HepG2 (cell line): ENCODE data around the gene TUBB8. TPM values are rescaled to one million over a fixed set of nuclear protein-coding genes. Genes with fewer than 3 reads are reported as not detected.
"Not testable (repeated sequence)": the region's sequence is repeated elsewhere in the genome, so short reads cannot be mapped to it uniquely, and the experiment has no call there.

Experiments
- ATAC-seq: fragments of 200-7000 bp; cut with Tn5 transposase; 3 replicates; pipeline ENCODE4 v1.9.1; 2020; ENCODE audit warnings: mild to moderate bottlenecking, moderate library complexity
- BruUV-seq: library from RNA; stranded (reverse); fragments of 400-500 nt; replicated peaks from 2 replicates; lab custom pipeline; 2021; lab: Mats Ljungman, UMichigan
- CTCF ChIA-PET: fragments of 300-600 bp; formaldehyde crosslinking; extraction: SDS; loops from one replicate; lab custom pipeline; 2021; ENCODE audit warnings: low total read pairs, inconsistent platforms, low intra/inter-chr PET ratio; lab: Yijun Ruan, JAX
- POLR2A ChIA-PET: fragments of 350-600 bp; sonication (Branson Sonifier 250); formaldehyde crosslinking; loops from one replicate; lab custom pipeline; 2020; ENCODE audit warnings: antibody characterized with exemption, inconsistent platforms; lab: Yijun Ruan, JAX
- DNase-seq: peaks from one replicate; pipeline ENCODE4 v3.0.0-alpha.2; 2015; ENCODE audit warnings: low spot score
- FAIRE-seq: peaks from 3 replicates; lab custom pipeline; 2011; peaks lifted over from hg19 to GRCh38; lab: Jason Lieb, UNC
- H2AFZ ChIP-seq: one replicate; pipeline ENCODE4 v1.6.1; 2011; ENCODE audit warnings: low read length, inconsistent platforms
- H3K27ac ChIP-seq: fragments of 300-600 bp; 3 replicates; pipeline ENCODE4 v1.8.0; 2011; ENCODE audit warnings: mixed run types, mild to moderate bottlenecking, mixed read lengths, low read length, inconsistent platforms; ENCODE audit not compliant: insufficient read depth; ENCODE audit errors: extremely low read length
- H3K27me3 ChIP-seq, 2 experiments: fragments of 200-600 bp in 1 of 2; 2 replicates in 1 of 2; 3 replicates in 1 of 2; pipeline versions ENCODE4 v1.6.0 to v1.8.0; 2011; ENCODE audit warnings: low read length in 2 of 2, mild to moderate bottlenecking in 2 of 2, moderate library complexity in 2 of 2, inconsistent platforms in 1 of 2; ENCODE audit not compliant: insufficient read depth in 2 of 2, control insufficient read depth in 1 of 2
- H3K36me3 ChIP-seq, 2 experiments: fragments of 200-600 bp in 1 of 2; replicated peaks in 1 of 2; 2 replicates in 1 of 2; 3 replicates in 1 of 2; pipeline versions ENCODE4 v1.5.1 to v1.8.0; 2011; ENCODE audit warnings: low read length in 2 of 2, inconsistent platforms in 1 of 2; ENCODE audit not compliant: insufficient read depth in 2 of 2, control insufficient read depth in 1 of 2
- H3K4me1 ChIP-seq: 2 replicates; pipeline ENCODE4 v1.5.1; 2012; ENCODE audit warnings: low read length, inconsistent platforms; ENCODE audit not compliant: insufficient read depth
- H3K4me2 ChIP-seq: 2 replicates; pipeline ENCODE4 v1.6.0; 2011; ENCODE audit warnings: low read depth, low read length, inconsistent platforms
- H3K4me3 ChIP-seq, 3 experiments: fragments of 200-600 bp in 1 of 3; sonication (generic), shearing (Covaris generic) in 1 of 3; replicated peaks in 1 of 3; 2 replicates each; pipeline ENCODE4 v1.5.1; 2011 to 2016; ENCODE audit warnings: low read length in 3 of 3, inconsistent platforms in 2 of 3, low read depth in 2 of 3, mild to moderate bottlenecking in 2 of 3, control low read depth in 1 of 3, mixed read lengths in 1 of 3; ENCODE audit not compliant: insufficient read depth in 1 of 3
- H3K79me2 ChIP-seq: one replicate; pipeline ENCODE4 v1.6.1; 2011; ENCODE audit warnings: low read length, inconsistent platforms; ENCODE audit not compliant: insufficient read depth
- H3K9ac ChIP-seq: 2 replicates; pipeline ENCODE4 v1.6.0; 2011; ENCODE audit warnings: mild to moderate bottlenecking, low read depth, low read length, inconsistent platforms; ENCODE audit not compliant: insufficient read depth
- H3K9me3 ChIP-seq: 2 replicates; pipeline ENCODE4 v1.5.1; 2012; ENCODE audit warnings: mild to moderate bottlenecking, low read length
- H4K20me1 ChIP-seq: 2 replicates; pipeline ENCODE4 v1.6.0; 2011; ENCODE audit warnings: inconsistent platforms, mild to moderate bottlenecking, low read length, moderate library complexity; ENCODE audit not compliant: insufficient read depth
- CTCF ChIP-seq: sonication (generic); formaldehyde crosslinking; IDR thresholded peaks from 2 replicates; pipeline ENCODE4 v1.5.0; 2020; ENCODE audit warnings: mild to moderate bottlenecking, missing genetic modification reagents, moderate library complexity
- KDM5B ChIP-seq: sonication (generic); formaldehyde crosslinking; IDR thresholded peaks from 2 replicates; pipeline ENCODE4 v1.4.0; 2020; ENCODE audit warnings: missing genetic modification reagents, mild to moderate bottlenecking, borderline replicate concordance
- NRL ChIP-seq: sonication (generic); formaldehyde crosslinking; IDR thresholded peaks from 2 replicates; pipeline ENCODE4 v1.5.0; 2020; ENCODE audit warnings: missing genetic modification reagents, mild to moderate bottlenecking, moderate library complexity, borderline replicate concordance
- RAD21 ChIP-seq: fragments of 450-650 bp; formaldehyde crosslinking; IDR thresholded peaks from 2 replicates; pipeline ENCODE4 v1.5.0; 2020; ENCODE audit warnings: mild to moderate bottlenecking
- SMC3 ChIP-seq: IDR thresholded peaks from 2 replicates; pipeline ENCODE4 v1.6.1; 2011; ENCODE audit warnings: low read length, improper control_type of control experiment
- ZBTB7B ChIP-seq: sonication (generic); formaldehyde crosslinking; IDR thresholded peaks from 2 replicates; pipeline ENCODE4 v1.4.0; 2020; ENCODE audit warnings: missing genetic modification reagents
- ZNF687 ChIP-seq: sonication (generic); formaldehyde crosslinking; IDR thresholded peaks from 2 replicates; pipeline ENCODE4 v1.5.1; 2020; ENCODE audit warnings: mild to moderate bottlenecking, missing genetic modification reagents, moderate library complexity
- ZSCAN20 ChIP-seq: sonication (generic); formaldehyde crosslinking; IDR thresholded peaks from 2 replicates; pipeline ENCODE4 v1.4.0; 2020; ENCODE audit warnings: missing genetic modification reagents, mild to moderate bottlenecking, borderline replicate concordance
- WGBS: methylation state at CpG from one replicate; pipeline ENCODE4 v1.1.6; 2017; ENCODE audit warnings: low lambda C conversion rate; 5-methylcytosine and 5-hydroxymethylcytosine counted together
- in situ Hi-C: cut with HindIII; loops from 2 replicates; pipeline ENCODE4 v1.10.0; 2017; ENCODE audit warnings: low pct_unique_long_range_greater_than_20kb; ENCODE audit not compliant: extremely low pct_ligation_motif_present
- intact Hi-C: fragments of 100-400 bp; cut with micrococcal nuclease; formaldehyde crosslinking; loops from one replicate; pipeline ENCODE4 v1.10.0; 2022; ENCODE audit not compliant: unreplicated experiment
- polyA plus RNA-seq, 8 experiments: library from polyadenylated mRNA; depleted of rRNA in 3 of 8; stranded (reverse) in 7 of 8; unstranded in 1 of 8; fragments of >200 nt; fragmentation: Illumina TruSeq in 4 of 8; extraction: Trizol in 4 of 8; gene quantifications; 2 replicates each; pipeline versions ENCODE4 v1.2.1 to v1.2.3, GENCODE V29; 2011 to 2016; ENCODE audit warnings: low read depth in 4 of 8, missing spikeins in 1 of 8, mixed read lengths in 1 of 8; ENCODE audit not compliant: insufficient read depth in 1 of 8
- total RNA-seq, 5 experiments: library from RNA; depleted of rRNA; stranded (reverse); fragments of >200 nt; fragmentation: Illumina TruSeq; extraction: Trizol; gene quantifications; 2 replicates each; pipeline ENCODE4 v1.2.3, GENCODE V29; 2016; ENCODE audit warnings: low read depth in 1 of 5

TUBB8 gene
- total and polyA plus RNA-seq, 2 of the 13 experiments (the other 11 are each of a cell fraction or from before 2014, with no cell fraction given): 0.31 to 0.50 TPM

- H3K9me3 ChIP-seq, H3K36me3 ChIP-seq, in situ Hi-C loops, intact Hi-C loops, H3K4me1 ChIP-seq, POLR2A ChIA-PET, H3K79me2 ChIP-seq, DNase-seq, H3K27me3 ChIP-seq, H2AFZ ChIP-seq, BruUV-seq, H3K27ac ChIP-seq, CTCF ChIA-PET, ATAC-seq, H4K20me1 ChIP-seq, H3K9ac ChIP-seq, FAIRE-seq: not testable (repeated sequence)
- peak overlapping the region; percentile 61 for H3K4me2 ChIP-seq
- WGBS: 30% methylated on average over 17 of the region's 17 CpGs
- 0 out of 2 replicates have a peak, but pooled peaks have one; percentile 15 for TF ChIP-seq NRL (CRISPR knock-in tag)
- peak overlapping the region in 1 of 3 experiments; percentile 69; a peak in 1 of 6 replicates for H3K4me3 ChIP-seq
Measured at GRCh38 chr10:74266-74621, 25.1 kb upstream of the TUBB8 start.

- H3K27ac ChIP-seq, in situ Hi-C loops, H3K4me1 ChIP-seq, DNase-seq, BruUV-seq, H3K36me3 ChIP-seq, POLR2A ChIA-PET, CTCF ChIA-PET, FAIRE-seq, intact Hi-C loops, H3K9ac ChIP-seq, H2AFZ ChIP-seq, H3K27me3 ChIP-seq, H4K20me1 ChIP-seq, H3K9me3 ChIP-seq, H3K79me2 ChIP-seq: not testable (repeated sequence)
- H3K4me3 ChIP-seq: peak overlapping the region; percentile 37 to 69 (median 54); a peak in 5 of 6 replicates
- WGBS: 58% methylated on average over 32 of the region's 65 CpGs
- peak overlapping the region; percentile 61 for H3K4me2 ChIP-seq
- ATAC-seq: peak; percentile 75
- TF ChIP-seq RAD21: peak; percentile 72
- peak; percentile 33; the same call in 1 of the 2 replicates for TF ChIP-seq ZBTB7B
- peak; percentile 53; the same call in 1 of the 2 replicates for TF ChIP-seq KDM5B (CRISPR knock-in tag)
- 0 out of 2 replicates have a peak, but pooled peaks have one; percentile 26 for TF ChIP-seq ZSCAN20 (CRISPR knock-in tag)
- peak; percentile 88 for TF ChIP-seq CTCF
- peak; percentile 9; the same call in 1 of the 2 replicates for TF ChIP-seq SMC3
- TF ChIP-seq ZNF687 (CRISPR knock-in tag): peak; percentile 52; the same call in 1 of the 2 replicates
Measured at GRCh38 chr10:73543-74265, 24.6 kb upstream of the TUBB8 start.
